ENCODE measurements around the gene GULP1.
A peak's percentile ranks its signal among the peaks of the same experiment; 100 is the strongest.
"Not testable (repeated sequence)": the region's sequence is repeated elsewhere in the genome, so short reads cannot be mapped to it uniquely, and the experiment has no call there.

GULP1 gene

DNA sequence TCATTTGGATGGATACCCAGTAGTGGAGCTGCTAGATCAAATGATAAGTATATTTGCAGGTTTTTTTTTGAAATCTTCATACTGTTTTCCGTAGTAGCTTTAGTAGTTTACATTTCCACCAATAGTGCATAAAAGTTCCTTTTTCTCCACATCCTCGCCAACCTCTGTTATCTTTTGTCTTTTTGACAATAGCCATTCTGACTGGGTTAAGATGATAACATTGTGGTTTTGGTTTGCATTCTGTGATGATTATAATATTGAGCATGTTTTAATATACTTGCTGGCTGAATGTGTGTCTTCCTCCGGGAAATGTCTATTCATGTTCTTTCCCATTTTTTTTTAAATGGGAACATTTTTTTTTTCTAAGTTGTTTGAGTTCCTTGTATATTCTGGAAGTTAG lies 260.0 kb downstream of the GULP1 start:
- no peak for DNase-seq (ENCODE audit: low spot score)

- DNase-seq (ENCODE audit: low spot score), result no peak
Measured at GRCh38 chr2:188557081-188557480, 265.4 kb downstream of the GULP1 start.

- DNase-seq (ENCODE audit: low spot score), result not testable (repeated sequence)
Measured at GRCh38 chr2:188559455-188559854, 267.8 kb downstream of the GULP1 start.

DNA sequence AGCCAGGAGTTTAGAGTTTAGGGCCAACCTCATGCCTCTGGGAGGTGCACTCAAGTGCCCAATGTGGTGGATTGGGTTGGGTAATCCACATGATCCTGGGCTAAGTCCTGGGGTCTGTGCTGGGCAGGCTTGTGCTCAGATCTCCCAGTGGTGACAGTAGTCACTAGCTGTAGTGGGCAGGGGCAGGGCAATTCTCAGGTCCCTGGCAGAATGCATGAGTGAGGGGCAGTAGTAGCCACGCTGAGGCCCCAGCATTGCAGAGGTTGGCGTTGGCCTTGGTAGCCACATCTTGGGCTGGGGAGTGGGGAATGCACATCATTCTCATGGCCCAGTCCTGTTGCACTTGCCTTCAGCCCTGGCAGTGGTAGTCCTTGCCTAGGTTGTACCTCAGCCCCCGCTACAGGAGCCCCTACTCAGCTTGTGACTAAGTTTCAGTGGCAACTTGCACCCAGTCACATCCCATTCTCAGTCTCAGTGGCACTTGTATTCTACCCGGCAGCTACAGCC lies 269.9 kb downstream of the GULP1 start:
- no peak for DNase-seq (ENCODE audit: low spot score)

GRCh38 chr2:188569431-188570165 lies 277.9 kb downstream of the GULP1 start:
- peak; percentile 8 for DNase-seq (ENCODE audit: low spot score)

GRCh38 chr2:188570370-188570769 lies 278.7 kb downstream of the GULP1 start:
- DNase-seq (ENCODE audit: low spot score), result no peak

DNA sequence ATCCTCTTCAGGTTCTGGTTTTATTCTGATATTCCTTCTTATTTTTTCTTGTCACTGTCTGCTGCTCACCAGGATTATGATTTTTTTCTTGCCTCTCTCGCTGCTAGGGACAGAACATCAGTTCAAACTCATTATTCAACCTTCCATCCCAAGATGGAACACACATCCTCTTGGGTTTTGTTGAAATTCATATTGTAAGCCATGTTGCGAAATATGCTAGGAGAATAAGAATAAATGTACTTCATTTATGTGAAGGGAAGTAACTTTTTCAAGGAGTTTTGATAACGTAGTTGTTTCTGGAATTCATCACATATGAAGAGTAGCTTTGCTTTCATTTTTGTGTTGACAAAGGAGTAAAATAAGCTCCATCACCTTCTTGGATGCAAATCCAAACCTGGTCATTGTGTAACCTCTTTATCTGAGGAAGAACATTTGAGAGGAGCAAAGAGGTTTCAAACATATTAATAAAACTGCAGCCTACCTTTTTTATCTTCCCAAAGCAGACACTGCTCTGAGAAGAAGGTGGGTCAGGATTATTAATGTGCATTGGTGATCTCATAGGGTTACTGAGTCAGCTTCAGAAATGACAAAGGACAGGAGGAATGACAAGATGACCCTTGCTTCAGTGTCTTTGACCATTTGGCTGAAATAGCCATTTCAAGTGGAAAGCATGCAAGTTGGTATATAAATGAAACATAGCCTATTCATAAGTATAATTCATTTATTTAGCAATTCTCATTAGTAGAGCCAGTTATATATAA lies 280.0 kb downstream of the GULP1 start:
- DNase-seq (ENCODE audit: low spot score), result no peak

DNA sequence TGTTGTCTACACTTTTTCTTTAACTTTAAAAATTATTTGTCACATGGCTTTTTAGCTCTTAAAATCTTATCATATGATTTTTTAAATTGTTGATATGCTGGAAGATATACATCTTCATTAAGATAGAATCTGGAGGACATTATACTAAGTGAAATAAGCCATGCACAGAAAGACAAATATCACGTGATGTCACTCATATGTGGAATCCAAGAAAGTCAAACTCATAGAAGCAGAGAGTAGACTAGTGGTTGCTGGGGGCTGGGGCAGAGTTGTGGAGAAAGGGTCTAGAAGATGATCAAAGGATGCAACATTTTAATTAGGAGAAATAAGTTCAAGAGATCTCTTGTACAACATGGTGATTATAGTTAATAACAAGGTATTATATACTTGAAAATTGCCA lies 280.9 kb downstream of the GULP1 start:
- DNase-seq (ENCODE audit: low spot score), result no peak

DNA sequence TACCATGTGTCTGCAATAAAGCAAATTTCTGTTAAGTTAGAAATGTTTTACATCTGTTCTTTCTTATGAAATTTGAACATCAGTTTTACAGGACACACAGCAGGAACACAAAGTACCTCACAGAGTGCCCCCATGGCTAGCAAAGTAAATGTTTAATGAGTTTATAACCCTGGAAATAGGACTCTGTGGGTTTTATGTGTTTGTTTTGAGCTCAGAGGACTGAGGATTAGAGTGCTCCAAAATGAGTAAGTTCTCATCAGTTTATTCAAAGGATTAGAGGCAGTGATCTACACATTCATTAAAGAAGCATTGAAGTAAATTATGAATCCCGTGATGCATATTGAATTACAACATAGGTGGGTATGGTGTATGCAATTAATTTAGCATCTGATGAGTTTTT lies 281.8 kb downstream of the GULP1 start:
- no peak for DNase-seq (ENCODE audit: low spot score)

GRCh38 chr2:188576006-188576405 lies 284.3 kb downstream of the GULP1 start:
- no peak for DNase-seq (ENCODE audit: low spot score)

GRCh38 chr2:188576651-188577050 lies 285.0 kb downstream of the GULP1 start:
- DNase-seq (ENCODE audit: low spot score), result peak; percentile 25

GRCh38 chr2:188577231-188577630 lies 285.6 kb downstream of the GULP1 start:
- DNase-seq (ENCODE audit: low spot score), result peak; percentile 8

DNA sequence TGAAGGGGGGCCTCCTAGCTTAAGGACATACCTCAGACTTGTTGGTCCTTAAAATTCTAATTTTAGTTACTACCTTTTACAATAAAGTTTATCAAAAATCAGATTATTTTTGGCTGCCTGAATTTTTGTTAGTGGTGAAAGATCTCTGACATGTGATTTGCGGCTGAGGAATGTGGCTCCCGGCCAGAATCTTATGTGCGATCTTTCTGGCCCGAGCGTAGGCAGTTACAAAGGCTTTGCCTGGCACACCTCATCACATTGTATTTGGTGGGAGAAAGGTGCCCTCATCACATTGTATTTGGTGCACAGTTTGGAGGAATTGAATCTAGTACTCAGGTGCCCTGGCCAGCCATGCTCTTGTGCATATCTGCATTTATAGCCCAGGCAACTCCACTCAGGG lies 289.1 kb downstream of the GULP1 start:
- DNase-seq (ENCODE audit: low spot score), result no peak

DNA sequence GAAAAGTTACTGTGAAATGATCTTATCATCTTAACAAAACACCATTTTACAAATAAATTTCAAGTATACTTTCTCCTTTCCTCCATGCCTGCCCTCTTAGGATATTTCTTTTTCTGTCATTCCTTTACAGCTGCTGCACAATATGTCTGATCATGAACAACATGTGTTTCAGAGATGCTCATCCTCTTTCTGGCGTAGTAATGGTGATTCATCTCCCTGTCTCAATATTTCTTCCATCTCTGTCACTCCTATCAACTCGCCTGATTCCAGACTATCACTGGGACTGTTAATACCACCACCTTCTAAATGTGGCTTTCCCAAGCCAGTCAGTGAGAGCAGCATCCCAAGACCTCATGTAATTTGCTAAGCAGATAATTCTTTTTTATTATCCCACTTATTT lies 290.5 kb downstream of the GULP1 start:
- no peak for DNase-seq (ENCODE audit: low spot score)

DNA sequence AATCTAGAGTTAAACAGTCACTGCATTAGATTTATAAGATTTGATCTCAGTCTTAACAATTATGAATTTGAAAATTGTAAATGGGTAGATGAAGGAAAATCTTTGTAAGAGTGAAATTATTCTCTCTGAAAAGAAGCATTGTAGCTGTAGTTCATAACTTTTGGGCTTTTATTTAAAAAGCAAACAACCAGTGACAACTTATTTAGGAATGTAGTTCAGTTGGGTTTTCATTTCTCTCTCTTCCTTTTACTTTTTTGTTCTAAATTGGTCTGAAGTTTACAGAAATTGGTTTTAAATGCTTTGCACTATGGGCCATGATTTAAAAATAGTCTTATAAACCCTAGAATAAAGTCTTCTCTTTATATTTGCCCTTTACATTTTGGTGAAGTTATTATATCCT lies 296.6 kb downstream of the GULP1 start:
- DNase-seq (ENCODE audit: low spot score), result no peak

DNA sequence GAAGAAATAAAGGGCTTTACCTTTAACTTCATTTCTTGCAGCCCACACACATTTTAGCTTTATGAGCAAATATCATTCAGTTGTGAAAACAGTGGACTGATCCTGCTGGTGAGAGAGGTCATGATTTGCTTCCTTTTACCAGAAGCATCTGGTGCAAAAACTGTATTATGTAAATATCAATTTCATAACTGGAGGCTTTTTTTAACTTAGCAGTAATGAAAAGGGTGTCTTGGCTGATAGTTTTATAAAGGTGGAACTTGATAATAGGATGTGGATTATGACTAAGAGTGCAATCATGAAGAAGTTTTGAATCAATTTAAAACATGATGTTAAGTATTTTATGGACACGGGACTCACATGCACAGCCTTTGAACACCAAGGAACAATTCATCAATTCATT lies 304.4 kb downstream of the GULP1 start:
- no peak for DNase-seq (ENCODE audit: low spot score)

DNA sequence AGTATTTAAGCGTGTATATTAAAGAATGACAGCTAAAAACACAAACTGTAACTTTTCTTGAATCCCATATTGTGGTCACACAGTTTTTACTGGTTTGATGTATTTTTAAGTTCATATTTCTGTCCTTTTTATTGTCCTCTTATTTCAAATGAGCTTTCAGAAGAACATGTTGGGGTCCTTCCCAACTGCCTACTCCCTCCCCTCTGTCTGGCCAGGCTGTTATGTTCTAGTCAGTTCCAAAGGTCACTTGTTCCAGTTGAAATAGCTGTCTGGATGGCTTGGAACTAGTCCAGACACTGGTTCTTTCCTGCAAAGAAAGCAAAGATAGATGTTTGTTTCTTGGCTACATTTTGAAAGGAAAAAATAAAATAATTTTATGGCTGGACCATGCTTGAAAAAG lies 306.9 kb downstream of the GULP1 start:
- DNase-seq (ENCODE audit: low spot score), result no peak

GRCh38 chr2:188599140-188599539 lies 307.5 kb downstream of the GULP1 start:
- DNase-seq (ENCODE audit: low spot score), result no peak

DNA sequence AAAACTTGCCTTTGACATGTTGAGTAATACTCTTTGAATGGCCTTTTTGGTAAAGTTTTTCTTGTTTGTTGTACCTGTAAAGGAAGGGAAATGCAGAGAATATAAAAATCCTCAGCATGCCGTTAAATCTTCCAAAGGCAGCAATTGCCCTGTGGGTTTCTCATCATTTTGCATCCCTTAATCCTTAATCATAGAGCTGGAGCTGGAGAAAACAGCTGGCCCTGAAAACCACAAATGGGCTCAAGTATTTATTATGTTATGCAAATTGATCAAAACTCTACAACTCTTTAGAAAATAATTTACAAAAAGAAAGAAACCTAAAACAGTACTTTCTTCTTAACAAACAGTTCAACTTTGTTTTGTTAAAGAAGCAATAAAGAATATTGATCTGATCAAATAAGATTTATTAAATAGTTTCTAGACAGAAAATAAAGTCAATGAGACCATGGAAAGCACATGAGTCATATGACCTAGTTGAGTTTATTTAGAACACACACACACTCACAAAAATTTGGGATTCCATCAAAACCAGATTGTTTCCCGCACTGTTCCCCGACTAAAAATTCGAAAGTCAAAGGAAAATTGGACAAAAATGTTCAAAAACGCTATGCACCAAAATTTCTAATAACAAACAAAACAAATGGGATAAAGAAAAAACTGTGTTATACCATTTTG lies 309.0 kb downstream of the GULP1 start:
- peak; percentile 25 for DNase-seq (ENCODE audit: low spot score)

DNA sequence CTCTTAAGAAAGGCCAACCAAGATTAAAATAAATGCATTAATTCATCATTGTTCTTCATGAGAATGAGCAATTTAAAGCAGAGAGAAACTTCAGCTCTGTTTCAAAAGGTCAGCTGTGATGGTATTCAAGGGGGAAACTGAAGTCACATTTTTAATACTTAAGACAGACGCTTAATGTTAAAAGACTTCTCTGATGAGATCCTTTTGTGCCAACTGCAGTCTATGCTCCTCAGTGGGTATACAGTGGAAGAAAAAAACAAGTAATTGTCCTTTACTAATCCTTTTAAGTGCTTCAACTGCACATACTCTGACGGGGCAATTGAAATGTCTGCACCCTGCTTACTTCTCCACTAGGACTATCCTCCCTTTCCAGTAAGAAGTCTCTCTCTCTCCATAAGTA lies 309.7 kb downstream of the GULP1 start:
- no peak for DNase-seq (ENCODE audit: low spot score)

- DNase-seq (ENCODE audit: low spot score), result no peak
Measured at GRCh38 chr2:188601927-188602326, 310.3 kb downstream of the GULP1 start.

DNA sequence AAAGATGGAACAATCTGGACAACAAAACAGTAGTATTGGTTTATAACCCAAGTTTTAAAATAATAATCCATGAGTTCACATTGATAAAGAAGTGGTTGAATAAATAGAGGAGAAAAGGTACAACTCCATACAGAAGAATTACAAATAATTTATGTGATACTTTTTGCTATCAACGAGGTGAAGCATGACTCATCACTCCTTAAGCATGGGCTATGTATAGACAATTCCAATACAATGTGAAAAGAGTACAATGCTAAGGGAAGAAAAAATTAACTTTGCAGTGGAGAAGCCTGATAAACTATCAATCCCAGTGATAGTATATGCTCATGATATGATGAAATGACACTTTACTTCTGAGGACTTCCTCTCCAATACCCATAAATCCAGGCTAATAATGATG lies 312.9 kb downstream of the GULP1 start:
- DNase-seq (ENCODE audit: low spot score), result no peak

Data from GM03348 (cell line).